Measurements from ENCODE around the gene PCP4L1.

Gene PCP4L1

DNA sequence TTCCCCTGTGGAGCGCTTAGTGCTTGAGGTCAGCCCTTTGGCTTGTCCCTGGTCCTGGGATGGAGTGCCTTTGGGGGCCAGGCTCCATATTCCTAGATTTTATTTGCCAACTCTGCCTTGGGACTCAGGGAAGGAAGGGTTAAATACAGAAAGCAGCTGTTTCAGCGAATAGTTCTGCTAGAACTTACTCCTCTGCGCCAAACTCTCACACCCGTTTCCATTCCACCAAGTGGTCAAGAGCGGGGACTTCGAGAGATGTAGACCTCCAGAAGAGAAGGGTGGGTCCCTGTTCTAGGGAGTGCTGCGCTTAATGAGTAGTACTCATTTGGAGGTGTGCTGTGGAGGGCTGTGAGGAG, 33.4 kb upstream of the PCP4L1 start:
- H3K4me3 ChIP-seq (ENCODE audit: low read depth, low read length) = no peak overlapping the region; the same call in 1 of the 2 replicates
- no peak for DNase-seq (ENCODE audit: low read depth)
- TF ChIP-seq, protein P1, sequence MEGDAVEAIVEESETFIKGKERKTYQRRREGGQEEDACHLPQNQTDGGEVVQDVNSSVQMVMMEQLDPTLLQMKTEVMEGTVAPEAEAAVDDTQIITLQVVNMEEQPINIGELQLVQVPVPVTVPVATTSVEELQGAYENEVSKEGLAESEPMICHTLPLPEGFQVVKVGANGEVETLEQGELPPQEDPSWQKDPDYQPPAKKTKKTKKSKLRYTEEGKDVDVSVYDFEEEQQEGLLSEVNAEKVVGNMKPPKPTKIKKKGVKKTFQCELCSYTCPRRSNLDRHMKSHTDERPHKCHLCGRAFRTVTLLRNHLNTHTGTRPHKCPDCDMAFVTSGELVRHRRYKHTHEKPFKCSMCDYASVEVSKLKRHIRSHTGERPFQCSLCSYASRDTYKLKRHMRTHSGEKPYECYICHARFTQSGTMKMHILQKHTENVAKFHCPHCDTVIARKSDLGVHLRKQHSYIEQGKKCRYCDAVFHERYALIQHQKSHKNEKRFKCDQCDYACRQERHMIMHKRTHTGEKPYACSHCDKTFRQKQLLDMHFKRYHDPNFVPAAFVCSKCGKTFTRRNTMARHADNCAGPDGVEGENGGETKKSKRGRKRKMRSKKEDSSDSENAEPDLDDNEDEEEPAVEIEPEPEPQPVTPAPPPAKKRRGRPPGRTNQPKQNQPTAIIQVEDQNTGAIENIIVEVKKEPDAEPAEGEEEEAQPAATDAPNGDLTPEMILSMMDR (IDR thresholded peaks at IDR 0.05; ENCODE audit: low read depth, low read length, missing control alignments) = no peak

DNA sequence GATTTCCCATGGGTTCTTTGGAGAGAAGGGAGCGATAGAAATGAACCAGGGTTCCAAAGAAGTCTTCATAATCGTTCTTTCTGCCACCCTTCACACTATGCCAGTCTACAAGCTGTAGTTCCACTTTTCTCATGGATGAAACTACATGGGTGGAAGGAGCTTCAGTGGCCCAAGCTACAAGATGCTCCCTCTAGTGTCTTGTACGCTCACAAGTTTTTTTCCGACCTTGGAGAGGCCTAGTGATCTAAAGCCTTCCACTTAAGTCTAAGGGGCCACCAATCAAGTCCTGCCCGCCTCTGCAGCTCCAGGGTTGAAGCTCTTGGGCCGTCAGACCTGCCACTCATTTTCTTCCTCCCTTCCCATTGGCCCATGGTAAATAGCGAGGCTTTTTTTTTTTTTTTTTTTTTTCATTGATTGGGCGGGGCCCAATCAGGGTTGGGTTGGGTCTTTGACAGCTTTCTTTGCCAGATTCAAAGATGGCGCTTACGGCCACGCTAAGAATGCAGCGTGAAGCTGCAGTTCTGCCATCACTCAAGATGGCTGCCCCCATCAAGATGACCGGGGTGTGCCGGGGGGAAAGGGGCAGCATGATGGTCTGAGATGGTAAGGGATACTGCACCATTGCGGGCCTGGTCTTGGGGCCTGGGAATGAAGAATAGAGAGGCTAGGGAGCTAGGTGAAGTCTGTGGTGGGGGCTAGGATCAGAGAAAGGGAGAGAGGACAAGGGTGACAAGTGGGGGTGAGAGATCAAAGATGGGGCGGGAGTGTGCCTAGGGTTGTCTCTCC, 32.8 kb upstream of the PCP4L1 start, which contains the start of gene TOMM40L:
Gene TOMM40L (plus strand): TSS at position 527 of the 786 bp plus-strand sequence. CDS start 430 bp downstream, outside the sequence.
- TF ChIP-seq, protein P1 (IDR thresholded peaks at IDR 0.05; ENCODE audit: low read depth, low read length, missing control alignments) = peak; percentile 70
- DNase-seq (ENCODE audit: low read depth) = peak; percentile 99
- peak within 1 kb of the TSS; percentile 64 for H3K4me3 ChIP-seq (ENCODE audit: low read depth, low read length)

DNA sequence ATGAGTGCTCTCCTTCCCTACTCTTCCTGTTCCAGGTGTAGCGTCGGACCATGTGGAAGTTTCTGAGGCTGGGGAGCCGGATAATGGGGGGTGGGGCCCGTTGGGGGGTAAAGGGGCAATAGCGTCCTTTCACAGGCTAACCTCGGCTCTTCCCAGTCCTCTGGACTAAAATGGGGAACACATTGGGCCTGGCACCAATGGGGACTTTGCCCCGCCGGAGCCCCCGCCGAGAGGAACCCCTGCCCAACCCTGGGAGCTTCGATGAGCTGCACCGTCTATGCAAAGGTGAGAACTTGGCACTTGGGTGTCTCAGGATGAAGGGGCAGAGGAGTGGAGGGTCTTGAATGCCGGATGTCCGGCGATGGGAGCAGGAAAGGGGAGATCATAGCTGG, 32.2 kb upstream of the PCP4L1 start:
- no peak for DNase-seq (ENCODE audit: low read depth)

DNA sequence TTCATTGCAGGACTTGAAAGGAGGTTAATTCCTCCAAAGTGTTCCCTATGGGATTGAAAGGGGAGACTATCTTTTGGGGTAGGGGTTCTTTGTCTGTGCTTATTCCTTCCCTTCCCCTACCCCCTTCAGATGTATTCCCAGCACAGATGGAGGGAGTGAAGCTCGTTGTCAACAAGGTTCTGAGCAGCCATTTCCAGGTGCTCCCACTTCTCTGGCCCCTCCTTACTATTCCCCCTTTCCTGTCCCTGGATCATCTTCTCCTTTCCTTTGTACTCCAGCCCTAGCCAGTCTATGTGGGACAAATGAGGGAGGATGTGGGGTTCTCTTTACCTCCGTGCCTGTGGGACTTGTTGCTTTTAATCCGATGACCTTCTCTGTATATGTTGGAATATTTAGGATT, 31.8 kb upstream of the PCP4L1 start:
- no peak for DNase-seq (ENCODE audit: low read depth)
- H3K4me3 ChIP-seq (ENCODE audit: low read depth, low read length) = peak overlapping the region; percentile 64
- TF ChIP-seq, protein P1 (IDR thresholded peaks at IDR 0.05; ENCODE audit: low read depth, low read length, missing control alignments) = no peak

More for the DNA sequence above, 32.2 kb upstream of the PCP4L1 start:
- H3K4me3 ChIP-seq (ENCODE audit: low read depth, low read length) = peak overlapping the region; percentile 64
- TF ChIP-seq, protein P1 (IDR thresholded peaks at IDR 0.05; ENCODE audit: low read depth, low read length, missing control alignments) = no peak

DNA sequence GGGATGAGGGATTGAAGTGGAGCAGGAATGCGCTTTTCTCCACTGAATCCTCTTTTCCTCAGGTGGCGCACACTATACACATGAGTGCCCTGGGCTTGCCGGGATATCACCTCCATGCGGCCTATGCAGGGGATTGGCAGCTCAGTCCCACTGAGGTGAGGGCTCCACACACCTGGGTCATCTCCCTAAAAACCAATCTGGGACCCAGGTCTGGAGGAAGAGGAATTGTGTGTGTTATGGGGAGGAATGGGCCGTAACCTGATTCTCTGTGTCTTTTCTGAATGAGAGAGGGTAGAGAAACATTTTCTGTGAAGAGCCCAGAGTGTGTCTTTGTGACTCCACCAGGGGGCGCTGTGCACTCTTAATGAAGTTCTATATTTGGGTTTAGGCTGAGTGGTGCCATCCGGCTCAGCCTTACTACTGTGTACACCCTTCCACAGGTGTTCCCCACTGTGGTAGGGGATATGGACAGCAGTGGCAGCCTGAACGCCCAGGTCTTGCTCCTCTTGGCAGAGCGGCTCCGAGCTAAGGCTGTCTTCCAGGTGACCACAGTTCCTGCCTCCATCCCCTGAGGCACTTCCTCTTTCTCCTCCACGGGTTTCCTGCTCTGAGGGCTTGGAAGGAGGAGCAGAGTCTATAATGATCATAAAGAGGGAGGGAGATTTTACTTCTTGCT, 31.2 kb upstream of the PCP4L1 start:
- peak overlapping the region; percentile 64 for H3K4me3 ChIP-seq (ENCODE audit: low read depth, low read length)
- peak; percentile 73 for DNase-seq (ENCODE audit: low read depth)
- TF ChIP-seq, protein P1 (IDR thresholded peaks at IDR 0.05; ENCODE audit: low read depth, low read length, missing control alignments) = peak; percentile 83

DNA sequence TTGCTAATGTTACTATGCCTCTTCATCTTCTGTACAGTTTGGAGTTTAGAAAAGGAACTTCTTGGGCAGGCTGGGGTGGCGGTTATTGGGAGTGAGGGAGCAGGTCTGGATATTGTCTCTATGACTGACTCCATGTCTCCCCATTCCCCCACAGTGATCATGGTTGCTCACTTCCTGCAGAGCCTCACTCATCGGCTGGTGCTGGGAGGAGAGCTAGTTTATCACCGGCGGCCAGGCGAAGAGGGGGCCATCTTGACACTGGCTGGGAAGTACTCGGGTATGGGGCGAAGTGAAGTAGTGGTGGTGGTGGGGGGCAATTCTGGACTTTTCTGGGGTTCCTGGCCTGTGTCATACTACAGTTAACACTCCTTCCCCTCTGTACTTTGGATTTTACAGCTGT, 30.5 kb upstream of the PCP4L1 start:
- TF ChIP-seq, protein P1 (IDR thresholded peaks at IDR 0.05; ENCODE audit: low read depth, low read length, missing control alignments) = no peak
- DNase-seq (ENCODE audit: low read depth) = no peak
- no peak overlapping the region for H3K4me3 ChIP-seq (ENCODE audit: low read depth, low read length)
